IPS-18c (cell line): Measurements from ENCODE around the gene OR56A4.
"Not testable (repeated sequence)": the region's sequence is repeated elsewhere in the genome, so short reads cannot be mapped to it uniquely, and the experiment has no call there.

Source experiments
- H3K4me3 ChIP-seq: 2 replicates; pipeline ENCODE4 v1.7.0; 2013; ENCODE audit warnings: low read depth, mild to moderate bottlenecking, low read length, moderate library complexity; ENCODE audit not compliant: insufficient read depth
- H3K9me3 ChIP-seq: one replicate; pipeline ENCODE4 v1.6.1; 2013; ENCODE audit warnings: mild to moderate bottlenecking, low read length, moderate library complexity; ENCODE audit not compliant: control insufficient read depth, insufficient read depth

Gene OR56A4

GRCh38 chr11:5983443-5983842 is 23.3 kb downstream of the OR56A4 start:
- H3K4me3 ChIP-seq: no peak overlapping the region
- no peaks in the 10 kb centered on the region for H3K9me3 ChIP-seq

- Histone ChIP-seq H3K4me3 (no peak overlapping the region), H3K9me3 (no peaks in the 10 kb centered on the region)
These were observed 33.2 kb downstream of the OR56A4 start for GRCh38 chr11:5973530-5973929.

GRCh38 chr11:5968394-5968793 is 38.4 kb downstream of the OR56A4 start, which contains the start of gene OR56A5:
OR56A5 (minus strand) TSS chr11:5968494; CDS start chr11:5968494, 0 bp downstream.
- Histone ChIP-seq H3K9me3 (no peaks in the 10 kb centered on the region), H3K4me3 (no peak within 1 kb of the TSS)

- H3K9me3 ChIP-seq: no peaks in the 10 kb centered on the region
- H3K4me3 ChIP-seq: no peak overlapping the region
These were observed 39.0 kb downstream of the OR56A4 start for GRCh38 chr11:5967708-5968107.

GRCh38 chr11:5966958-5967357 is 39.8 kb downstream of the OR56A4 start:
- no peaks in the 10 kb centered on the region for H3K9me3 ChIP-seq
- H3K4me3 ChIP-seq: no peak overlapping the region

- not testable (repeated sequence) for H3K9me3 ChIP-seq, H3K4me3 ChIP-seq
These were observed 45.9 kb downstream of the OR56A4 start for GRCh38 chr11:5960704-5961320.

- Histone ChIP-seq H3K9me3 (no peaks in the 10 kb centered on the region), H3K4me3 (no peak overlapping the region)
These were observed 51.2 kb downstream of the OR56A4 start for GRCh38 chr11:5955586-5955985.
